Measurements from ENCODE around the gene TSPAN10.
A peak's percentile ranks its signal among the peaks of the same experiment; 100 is the strongest.
"Not testable (repeated sequence)": the region's sequence is repeated elsewhere in the genome, so short reads cannot be mapped to it uniquely, and the experiment has no call there.

TSPAN10 gene

DNA sequence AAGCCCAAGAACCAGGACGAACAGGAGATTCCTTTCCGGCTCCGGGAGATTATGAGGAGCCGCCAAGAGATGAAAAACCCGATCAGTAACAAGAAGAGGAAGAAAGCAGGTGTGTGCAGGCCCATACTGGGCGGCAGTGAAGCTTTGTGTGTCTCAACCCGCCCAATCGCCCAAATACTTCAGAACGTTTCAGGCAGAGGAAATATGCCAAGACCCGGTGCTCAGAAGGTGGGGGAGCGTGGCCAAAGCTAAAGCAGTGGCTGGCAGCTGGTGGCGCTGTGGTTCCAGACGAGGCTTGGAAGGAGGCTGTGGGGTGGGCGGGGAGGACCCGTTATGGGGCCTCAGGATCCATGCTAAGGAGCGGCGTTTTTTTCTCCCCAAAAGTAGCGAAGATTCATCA lies 30.8 kb downstream of the TSPAN10 start:
- peak overlapping the region; percentile 99 for H3K4me3 ChIP-seq (ENCODE audit: low read depth, low read length)
- TF ChIP-seq, protein P1, sequence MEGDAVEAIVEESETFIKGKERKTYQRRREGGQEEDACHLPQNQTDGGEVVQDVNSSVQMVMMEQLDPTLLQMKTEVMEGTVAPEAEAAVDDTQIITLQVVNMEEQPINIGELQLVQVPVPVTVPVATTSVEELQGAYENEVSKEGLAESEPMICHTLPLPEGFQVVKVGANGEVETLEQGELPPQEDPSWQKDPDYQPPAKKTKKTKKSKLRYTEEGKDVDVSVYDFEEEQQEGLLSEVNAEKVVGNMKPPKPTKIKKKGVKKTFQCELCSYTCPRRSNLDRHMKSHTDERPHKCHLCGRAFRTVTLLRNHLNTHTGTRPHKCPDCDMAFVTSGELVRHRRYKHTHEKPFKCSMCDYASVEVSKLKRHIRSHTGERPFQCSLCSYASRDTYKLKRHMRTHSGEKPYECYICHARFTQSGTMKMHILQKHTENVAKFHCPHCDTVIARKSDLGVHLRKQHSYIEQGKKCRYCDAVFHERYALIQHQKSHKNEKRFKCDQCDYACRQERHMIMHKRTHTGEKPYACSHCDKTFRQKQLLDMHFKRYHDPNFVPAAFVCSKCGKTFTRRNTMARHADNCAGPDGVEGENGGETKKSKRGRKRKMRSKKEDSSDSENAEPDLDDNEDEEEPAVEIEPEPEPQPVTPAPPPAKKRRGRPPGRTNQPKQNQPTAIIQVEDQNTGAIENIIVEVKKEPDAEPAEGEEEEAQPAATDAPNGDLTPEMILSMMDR (IDR thresholded peaks at IDR 0.05; ENCODE audit: control insufficient read depth, extremely low read depth, insufficient read depth), result 0 out of 2 replicates have a peak, but pooled peaks have one; percentile 5
- no peak for DNase-seq (ENCODE audit: low read depth)

DNA sequence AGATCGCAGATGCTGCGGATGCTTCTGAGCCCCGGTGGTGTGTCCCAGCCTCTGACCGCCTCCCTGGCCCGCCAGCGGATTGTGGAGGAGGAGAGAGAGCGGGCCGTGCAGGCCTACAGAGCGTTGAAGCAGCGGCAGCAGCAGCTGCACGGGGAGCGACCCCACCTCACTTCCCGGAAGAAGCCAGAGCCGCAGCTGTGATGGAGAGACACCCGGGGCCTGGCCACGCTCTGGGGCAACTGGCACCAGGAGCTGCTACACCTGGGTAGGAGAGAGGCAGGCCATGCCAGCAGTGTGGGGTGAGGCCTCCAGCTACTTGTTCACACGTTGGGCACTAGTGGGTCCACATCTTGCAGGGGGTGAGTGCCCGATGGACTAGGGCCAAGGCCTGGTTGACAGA lies 35.5 kb downstream of the TSPAN10 start:
- no peak for DNase-seq (ENCODE audit: low read depth)
- no peak overlapping the region for H3K4me3 ChIP-seq (ENCODE audit: low read depth, low read length)
- TF ChIP-seq, protein P1 (IDR thresholded peaks at IDR 0.05; ENCODE audit: control insufficient read depth, extremely low read depth, insufficient read depth), result no peak

- DNase-seq (ENCODE audit: low read depth), result no peak
- TF ChIP-seq, protein P1 (IDR thresholded peaks at IDR 0.05; ENCODE audit: control insufficient read depth, extremely low read depth, insufficient read depth), result no peak
- no peak overlapping the region for H3K4me3 ChIP-seq (ENCODE audit: low read depth, low read length)
Measured at GRCh38 chr17:81672954-81673353, 36.0 kb downstream of the TSPAN10 start.

DNA sequence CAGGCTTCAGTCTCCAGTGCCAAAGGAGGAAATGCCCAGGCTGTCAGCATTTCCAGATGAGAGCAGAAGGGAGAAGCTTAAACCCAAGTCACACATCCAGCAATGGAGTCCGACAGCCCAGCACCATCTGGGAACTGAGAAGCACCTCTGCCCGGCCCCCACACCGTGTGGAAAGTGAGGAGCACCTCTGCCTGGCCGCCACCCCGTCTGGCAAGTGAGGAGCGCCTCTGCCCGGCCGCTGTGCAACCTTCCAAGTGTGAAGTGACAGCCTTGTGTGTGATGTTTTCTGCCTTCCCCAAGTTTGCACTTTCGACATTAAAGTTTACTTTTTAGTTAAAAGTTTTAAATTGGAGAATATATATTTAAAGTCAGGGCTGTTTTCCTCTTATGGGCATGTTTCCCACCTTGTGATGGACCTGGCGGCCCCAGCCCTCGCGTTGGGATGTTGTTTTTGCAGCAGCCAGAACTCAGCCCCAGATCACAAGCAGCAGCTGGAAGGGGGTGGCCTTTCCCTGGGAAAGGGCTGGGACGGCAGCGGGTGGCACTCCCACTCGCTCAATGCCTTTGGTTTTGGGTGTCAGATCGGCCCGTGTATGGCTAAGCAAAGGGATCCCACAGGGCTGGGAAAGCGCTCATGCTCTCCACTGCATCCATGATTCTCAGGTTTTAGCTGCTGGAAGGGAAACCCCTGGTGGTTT lies 36.7 kb downstream of the TSPAN10 start:
- TF ChIP-seq, protein P1 (IDR thresholded peaks at IDR 0.05; ENCODE audit: control insufficient read depth, extremely low read depth, insufficient read depth), result no peak
- H3K4me3 ChIP-seq (ENCODE audit: low read depth, low read length), result no peak overlapping the region
- no peak for DNase-seq (ENCODE audit: low read depth)

GRCh38 chr17:81675515-81676221 lies 38.7 kb downstream of the TSPAN10 start:
- not testable (repeated sequence) for H3K4me3 ChIP-seq (ENCODE audit: low read depth, low read length); DNase-seq (ENCODE audit: low read depth)
- TF ChIP-seq, protein P1 (IDR thresholded peaks at IDR 0.05; ENCODE audit: control insufficient read depth, extremely low read depth, insufficient read depth), result peak; percentile 45

DNA sequence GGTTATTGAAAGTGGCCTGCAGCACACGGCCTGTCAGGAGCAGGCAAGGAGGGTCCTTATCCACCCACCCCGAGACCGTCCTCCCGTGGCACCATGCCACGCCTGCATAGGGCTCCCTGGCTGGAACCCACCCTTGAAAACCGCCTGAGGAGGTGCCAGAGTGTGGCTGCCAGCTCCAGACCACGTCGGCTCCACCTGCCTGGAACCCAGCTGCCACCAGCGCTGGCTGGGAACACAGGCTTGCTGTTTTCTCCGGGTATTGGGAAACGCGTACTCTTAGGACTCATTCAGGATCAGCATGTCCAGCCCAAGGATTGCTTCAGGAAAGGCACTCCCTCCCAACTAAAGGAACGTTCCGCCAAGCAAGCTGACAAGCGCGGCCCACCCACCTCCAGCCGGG lies 39.9 kb downstream of the TSPAN10 start:
- DNase-seq (ENCODE audit: low read depth), result no peak
- H3K4me3 ChIP-seq (ENCODE audit: low read depth, low read length), result no peak overlapping the region

More for the DNA sequence above, 39.9 kb downstream of the TSPAN10 start:
- TF ChIP-seq, protein P1 (IDR thresholded peaks at IDR 0.05; ENCODE audit: control insufficient read depth, extremely low read depth, insufficient read depth), result no peak

Data from LNCaP clone FGC (cell line).